Naive thymus-derived CD4-positive, alpha-beta T cell (primary cell): Measurements from ENCODE around the gene GOPC. TPM values are rescaled to one million over a fixed set of nuclear protein-coding genes. Genes with fewer than 3 reads are reported as not detected.

Experiments used
- ATAC-seq: fragments of 150-1000 bp; cut with Tn5 transposase; 2 replicates; pipeline ENCODE4 v1.10.0; 2021; ENCODE audit warnings: mild to moderate bottlenecking, moderate library complexity
- CTCF ChIA-PET: fragments of 350-600 bp; sonication (Branson Sonifier 250); formaldehyde crosslinking; loops from one replicate; lab custom pipeline; 2021; ENCODE audit warnings: antibody characterized with exemption; lab: Charles Lee
- POLR2A ChIA-PET: fragments of 350-600 bp; sonication (Branson Sonifier 250); formaldehyde crosslinking; loops from one replicate; lab custom pipeline; 2021; ENCODE audit warnings: antibody characterized with exemption, inconsistent platforms; lab: Charles Lee
- DNase-seq, 9 donors: peaks; one replicate each; pipeline versions ENCODE4 v3.0.0 to v3.0.0-alpha.2; 2020 to 2022; ENCODE audit warnings: mixed read lengths in 1 of 9
- H3K27ac ChIP-seq: one replicate; pipeline ENCODE4 v1.7.0; 2013; ENCODE audit warnings: mild to moderate bottlenecking, low read depth, low read length, moderate library complexity
- H3K27me3 ChIP-seq, 2 donors: one replicate each; pipeline ENCODE4 v1.7.0; 2013; ENCODE audit warnings: low read length in 2 of 2, mild to moderate bottlenecking in 2 of 2, moderate library complexity in 2 of 2; ENCODE audit not compliant: control insufficient read depth in 2 of 2, insufficient read depth in 2 of 2
- H3K36me3 ChIP-seq, 3 experiments: 1 replicate in 2 of 3; 2 replicates in 1 of 3; pipeline ENCODE4 v1.7.0; 2013; ENCODE audit warnings: low read length in 3 of 3, mild to moderate bottlenecking in 3 of 3, moderate library complexity in 1 of 3; ENCODE audit not compliant: insufficient read depth in 3 of 3, control insufficient read depth in 2 of 3
- H3K4me1 ChIP-seq, 2 donors: one replicate each; pipeline ENCODE4 v1.7.0; 2013; ENCODE audit warnings: low read length in 2 of 2, mild to moderate bottlenecking in 2 of 2, moderate library complexity in 1 of 2; ENCODE audit not compliant: control insufficient read depth in 2 of 2, insufficient read depth in 2 of 2
- H3K4me3 ChIP-seq: 2 replicates; pipeline ENCODE4 v1.7.0; 2013; ENCODE audit warnings: mild to moderate bottlenecking, low read length
- H3K9me3 ChIP-seq, 3 experiments: 1 replicate in 2 of 3; 2 replicates in 1 of 3; pipeline ENCODE4 v1.7.0; 2013; ENCODE audit warnings: low read length in 3 of 3; ENCODE audit not compliant: control insufficient read depth in 2 of 3
- H3K27ac Mint-ChIP-seq, 9 donors: one replicate each; pipeline ENCODE4 v1.8.0; 2020 to 2022; ENCODE audit warnings: mixed read lengths in 9 of 9, mild to moderate bottlenecking in 8 of 9, moderate library complexity in 5 of 9, inconsistent platforms in 2 of 9
- H3K27me3 Mint-ChIP-seq, 5 donors: one replicate each; pipeline ENCODE4 v1.8.0; 2021 to 2022; ENCODE audit warnings: mixed read lengths in 5 of 5, mild to moderate bottlenecking in 1 of 5
- H3K36me3 Mint-ChIP-seq, 5 donors: one replicate each; pipeline ENCODE4 v1.8.0; 2020 to 2022; ENCODE audit warnings: mixed read lengths in 5 of 5, mild to moderate bottlenecking in 3 of 5, inconsistent platforms in 1 of 5
- H3K4me1 Mint-ChIP-seq, 7 donors: one replicate each; pipeline ENCODE4 v1.8.0; 2020 to 2022; ENCODE audit warnings: mixed read lengths in 7 of 7, mild to moderate bottlenecking in 3 of 7, inconsistent platforms in 1 of 7
- H3K4me3 Mint-ChIP-seq, 10 donors: one replicate each; pipeline ENCODE4 v1.8.0; 2020 to 2022; ENCODE audit warnings: mild to moderate bottlenecking in 10 of 10, mixed read lengths in 10 of 10, moderate library complexity in 6 of 10, inconsistent platforms in 2 of 10
- H3K9me3 Mint-ChIP-seq, 11 donors: one replicate each; pipeline ENCODE4 v1.8.0; 2020 to 2022; ENCODE audit warnings: mixed read lengths in 11 of 11, mild to moderate bottlenecking in 4 of 11, inconsistent platforms in 1 of 11, moderate library complexity in 1 of 11
- intact Hi-C, 2 donors: fragments of 100-400 bp; cut with micrococcal nuclease; formaldehyde crosslinking; loops; one replicate each; pipeline ENCODE4 v1.15.1; 2023
- polyA plus RNA-seq, 2 donors: library from polyadenylated mRNA; unstranded; fragments of 300-500 nt; fragmentation: Illumina TruSeq; gene quantifications; one replicate each; pipeline ENCODE4 v1.2.3, GENCODE V29; 2021
- total RNA-seq, 6 experiments: library from RNA in 5 of 6; stranded (reverse) in 5 of 6; gene quantifications; 1 replicate in 5 of 6; 2 replicates in 1 of 6; pipeline ENCODE4 v1.2.3 and lab custom pipeline; 2021 to 2026

GOPC gene
- total and polyA plus RNA-seq, 7 experiments from 2014 or later, result 14.3 to 39.4 (median 19.5) TPM

DNA sequence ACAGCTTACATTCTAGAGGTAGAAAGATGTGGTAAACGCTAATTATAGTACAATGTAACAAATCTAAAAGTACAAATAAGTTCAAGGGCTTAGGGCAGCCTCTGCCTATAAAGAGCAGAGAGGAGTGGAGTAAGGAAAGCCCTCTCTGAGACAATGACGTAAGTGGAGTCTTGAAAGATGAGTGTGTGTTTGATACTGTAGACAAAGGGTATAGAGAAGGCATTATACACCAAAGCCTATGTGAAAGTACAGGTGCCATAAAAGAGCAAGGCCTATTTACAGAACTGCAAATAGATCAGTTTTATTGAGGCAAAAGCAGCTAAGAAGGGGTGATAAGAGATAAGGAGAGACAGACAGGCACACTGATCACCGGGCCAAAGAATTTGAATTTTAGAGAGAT, 10.9 kb downstream of the GOPC start:
- DNase-seq (no peak), ATAC-seq (no peak)
- Mint-ChIP-seq H3K27ac (no peak overlapping the region), H3K36me3 (peaks cover 3 to 31% (median 29%) of the 10 kb centered on the region in 5 donors), H3K4me3 (no peak overlapping the region), H3K9me3 (peaks cover 0 to 6% (median 0%) of the 10 kb centered on the region in 11 donors), H3K4me1 (peaks cover 13 to 36% (median 23%) of the 10 kb centered on the region in 7 donors), H3K27me3 (no peaks in the 10 kb centered on the region)
- Histone ChIP-seq H3K27ac (no peak overlapping the region), H3K4me1 (no peaks in the 10 kb centered on the region), H3K4me3 (no peak overlapping the region), H3K9me3 (no peaks in the 10 kb centered on the region), H3K36me3 (peaks cover 0 to 9% (median 0%) of the 10 kb centered on the region in 3 experiments), H3K27me3 (no peaks in the 10 kb centered on the region)
- intact Hi-C loops, result no loop called here
- CTCF ChIA-PET, result no interaction called here
- POLR2A ChIA-PET, result no interaction called here

- no peak overlapping the region for H3K4me3 Mint-ChIP-seq
- ATAC-seq, result no peak
- CTCF ChIA-PET, result no interaction called here
- peaks cover 6 to 43% (median 28%) of the 10 kb centered on the region in 7 donors for H3K4me1 Mint-ChIP-seq
- Histone ChIP-seq H3K4me3 (no peak overlapping the region), H3K4me1 (no peaks in the 10 kb centered on the region), H3K27me3 (no peaks in the 10 kb centered on the region), H3K36me3 (peaks cover 0 to 9% (median 0%) of the 10 kb centered on the region in 3 experiments), H3K27ac (no peak overlapping the region), H3K9me3 (no peaks in the 10 kb centered on the region)
- DNase-seq, result no peak
- POLR2A ChIA-PET, result interaction anchor here (0.9 kb wide), 1 partner anchor 12 kb away, joined by 4 read pairs; the partner anchor contains the start of gene GOPC
- no peak overlapping the region for H3K27ac Mint-ChIP-seq
- intact Hi-C loops, result no loop called here
- H3K36me3 Mint-ChIP-seq, result peaks cover 3 to 23% (median 21%) of the 10 kb centered on the region in 5 donors
- H3K9me3 Mint-ChIP-seq, result peaks cover 0 to under 1% (median 0%) of the 10 kb centered on the region in 11 donors
- no peaks in the 10 kb centered on the region for H3K27me3 Mint-ChIP-seq
These were observed 11.9 kb downstream of the GOPC start for GRCh38 chr6:117590447-117590846.

- H3K4me1 ChIP-seq, result no peaks in the 10 kb centered on the region
- Mint-ChIP-seq H3K9me3 (peaks cover 0 to 6% (median 0%) of the 10 kb centered on the region in 11 donors), H3K27ac (peak overlapping the region in 2 of 9 donors; percentile 9 to 50), H3K36me3 (peaks cover 3 to 33% (median 27%) of the 10 kb centered on the region in 5 donors), H3K27me3 (no peaks in the 10 kb centered on the region), H3K4me3 (no peak overlapping the region), H3K4me1 (peaks cover 2 to 77% (median 54%) of the 10 kb centered on the region in 7 donors)
- ChIA-PET POLR2A (no interaction called here), CTCF (interaction anchor here (0.6 kb wide), 1 partner anchor 1317 kb away, joined by 3 read pairs; no protein-coding TSS in a partner anchor)
- intact Hi-C loops, result loop anchor here in 1 of 2 donors (1.0 kb wide), 1 partner anchor 9 kb away; no protein-coding TSS in a partner anchor
- no peaks in the 10 kb centered on the region for H3K9me3 ChIP-seq
- H3K36me3 ChIP-seq, result peaks cover 0 to 9% (median 0%) of the 10 kb centered on the region in 3 experiments
- DNase-seq (no peak), ATAC-seq (no peak)
- H3K27me3 ChIP-seq, result no peaks in the 10 kb centered on the region
- H3K4me3 ChIP-seq, result no peak overlapping the region
- no peak overlapping the region for H3K27ac ChIP-seq
These were observed 16.7 kb downstream of the GOPC start for GRCh38 chr6:117585647-117586046.

DNA sequence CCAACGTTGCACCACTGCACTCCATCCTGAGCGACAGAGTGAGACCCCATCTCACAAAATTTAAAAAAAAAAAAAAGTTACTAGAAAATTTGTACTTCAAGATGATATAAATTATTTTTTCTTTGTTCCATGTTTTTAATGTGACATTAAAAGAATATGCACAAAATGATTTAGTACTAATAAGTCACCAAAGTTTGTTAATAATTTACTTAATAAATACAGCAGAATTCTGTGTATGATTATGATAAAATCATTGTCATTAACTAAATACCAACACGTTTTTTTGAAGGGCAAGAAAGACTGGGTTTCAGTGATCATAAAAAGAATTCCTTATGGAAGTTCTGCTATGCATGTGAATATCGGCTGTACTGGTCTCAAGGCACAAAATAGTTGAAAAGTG, 28.1 kb downstream of the GOPC start:
- intact Hi-C loops, result no loop called here
- ChIA-PET POLR2A (no interaction called here), CTCF (no interaction called here)
- Histone ChIP-seq H3K27ac (no peak overlapping the region), H3K36me3 (peaks cover 0 to 29% (median 13%) of the 10 kb centered on the region in 3 experiments), H3K9me3 (no peaks in the 10 kb centered on the region), H3K27me3 (no peaks in the 10 kb centered on the region), H3K4me3 (no peak overlapping the region), H3K4me1 (no peaks in the 10 kb centered on the region)
- ATAC-seq, result no peak
- H3K36me3 Mint-ChIP-seq, result peaks cover 0 to 30% (median 12%) of the 10 kb centered on the region in 5 donors
- no peaks in the 10 kb centered on the region for H3K9me3 Mint-ChIP-seq
- no peak for DNase-seq
- no peak overlapping the region for H3K27ac Mint-ChIP-seq
- H3K4me3 Mint-ChIP-seq, result no peak overlapping the region
- peaks cover 3 to 15% (median 9%) of the 10 kb centered on the region in 7 donors for H3K4me1 Mint-ChIP-seq
- no peaks in the 10 kb centered on the region for H3K27me3 Mint-ChIP-seq

DNA sequence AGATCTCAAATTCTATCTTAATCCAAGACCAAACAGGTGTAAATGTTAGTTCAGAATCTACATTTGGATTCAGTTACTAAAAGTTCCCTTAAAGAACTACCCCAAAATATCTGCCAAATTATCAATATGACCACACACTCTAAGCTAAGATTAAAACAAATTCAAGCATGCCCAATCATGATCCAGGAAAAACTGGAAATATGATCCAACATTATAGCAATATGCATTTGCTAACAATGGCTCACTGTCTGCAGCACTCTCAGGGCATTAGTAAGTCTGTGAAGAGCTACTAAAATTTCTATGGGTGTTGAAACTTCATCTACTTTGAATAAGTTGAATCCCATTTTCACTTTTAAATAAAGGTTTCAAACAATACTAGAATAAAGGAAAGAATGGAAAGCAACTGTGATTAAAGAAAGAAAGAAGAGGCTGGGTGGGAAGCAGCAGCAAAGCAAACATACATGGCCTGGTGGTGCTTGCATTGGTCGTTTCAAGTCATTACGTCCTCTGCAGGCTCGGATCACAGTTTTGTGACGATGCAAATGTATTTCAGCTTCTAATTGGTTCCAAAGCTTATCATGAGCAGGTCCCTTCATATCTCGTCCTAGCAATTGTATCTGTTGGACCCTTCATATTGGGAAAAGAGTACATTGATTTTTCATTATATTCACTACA, 29.2 kb downstream of the GOPC start:
- ATAC-seq, result no peak
- POLR2A ChIA-PET, result no interaction called here

GRCh38 chr6:117568831-117569410, 33.4 kb downstream of the GOPC start:
- peaks cover 0 to 65% (median 25%) of the 10 kb centered on the region in 3 experiments for H3K36me3 ChIP-seq

More for the DNA sequence above, 29.2 kb downstream of the GOPC start:
- peaks cover 0 to 26% (median 12%) of the 10 kb centered on the region in 5 donors for H3K36me3 Mint-ChIP-seq
- Histone ChIP-seq H3K4me3 (no peak overlapping the region), H3K36me3 (peaks cover 0 to 39% (median 23%) of the 10 kb centered on the region in 3 experiments), H3K9me3 (no peaks in the 10 kb centered on the region), H3K27me3 (no peaks in the 10 kb centered on the region), H3K27ac (no peak overlapping the region), H3K4me1 (no peaks in the 10 kb centered on the region)
- H3K27ac Mint-ChIP-seq, result peak overlapping the region in 3 of 9 donors; percentile 14 to 46 (median 29)
- no peak for DNase-seq
- CTCF ChIA-PET, result interaction anchor here (1.2 kb wide), 1 partner anchor 31 kb away, joined by 3 read pairs; no protein-coding TSS in a partner anchor
- intact Hi-C loops, result no loop called here
- H3K4me3 Mint-ChIP-seq, result no peak overlapping the region
- no peaks in the 10 kb centered on the region for H3K27me3 Mint-ChIP-seq
- no peaks in the 10 kb centered on the region for H3K9me3 Mint-ChIP-seq
- peaks cover 0 to 11% (median 3%) of the 10 kb centered on the region in 7 donors for H3K4me1 Mint-ChIP-seq

More at GRCh38 chr6:117568831-117569410, 33.4 kb downstream of the GOPC start:
- H3K27me3 Mint-ChIP-seq, result no peaks in the 10 kb centered on the region
- CTCF ChIA-PET, result no interaction called here
- no peak overlapping the region for H3K27ac Mint-ChIP-seq
- POLR2A ChIA-PET, result interaction anchor here (1.7 kb wide), 1 partner anchor 22 kb away, joined by 3 read pairs; no protein-coding TSS in a partner anchor
- H3K4me3 Mint-ChIP-seq, result no peak overlapping the region
- H3K27me3 ChIP-seq, result no peaks in the 10 kb centered on the region
- no peak for DNase-seq
- intact Hi-C loops, result no loop called here
- H3K36me3 Mint-ChIP-seq, result peaks cover 0 to 23% (median 7%) of the 10 kb centered on the region in 5 donors
- H3K9me3 Mint-ChIP-seq, result no peaks in the 10 kb centered on the region
- H3K4me3 ChIP-seq, result no peak overlapping the region
- H3K4me1 Mint-ChIP-seq, result peaks cover 0 to 12% (median 3%) of the 10 kb centered on the region in 7 donors
- ATAC-seq, result no peak
- H3K27ac ChIP-seq, result no peak overlapping the region
- H3K4me1 ChIP-seq, result no peaks in the 10 kb centered on the region
- H3K9me3 ChIP-seq, result no peaks in the 10 kb centered on the region
